ENCODE results near the gene GCNT4.

Gene GCNT4

GRCh38 chr5:75010838-75011237, 41.5 kb downstream of the GCNT4 start:
- no peak for DNase-seq

GRCh38 chr5:75009556-75010345, 42.6 kb downstream of the GCNT4 start:
- no peak for DNase-seq

GRCh38 chr5:75006865-75007822, 45.2 kb downstream of the GCNT4 start:
- DNase-seq: no peak

- DNase-seq: no peak
Measured at GRCh38 chr5:75005561-75005960, 46.8 kb downstream of the GCNT4 start.
